ENCODE data around the gene KHDC4. TPM values are rescaled to one million over a fixed set of nuclear protein-coding genes. Genes with fewer than 3 reads are reported as not detected.

The KHDC4 gene
- total RNA-seq, 1 experiment from 2014 or later = 93.3 TPM

DNA sequence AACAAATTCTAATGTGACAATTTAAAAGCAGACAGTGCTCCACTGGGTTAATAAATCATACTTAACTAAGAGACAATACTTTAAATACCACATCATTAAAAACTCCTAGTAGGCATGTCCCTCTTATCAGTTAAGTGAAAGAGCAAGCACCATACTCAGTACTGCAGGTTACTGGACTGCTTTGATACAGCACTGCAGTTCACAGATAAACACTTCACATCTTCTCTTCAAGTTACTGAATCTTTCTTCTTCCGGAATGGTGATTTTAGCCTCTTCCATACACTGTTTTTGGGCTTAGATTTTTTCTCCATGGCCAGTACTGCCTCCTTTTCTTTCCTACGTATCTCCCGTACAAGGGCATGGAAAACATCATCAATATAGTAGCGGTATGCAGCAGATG lies 34.1 kb downstream of the KHDC4 start:
- intact Hi-C loops (cut with micrococcal nuclease; ENCODE audit: unreplicated experiment) = no loop called here
- POLR2A ChIA-PET (ENCODE audit: low non-redundant PET) = no interaction called here
- Histone ChIP-seq H3K27ac (ENCODE audit: low read depth, low read length, poor library complexity, severe bottlenecking) (no peak overlapping the region), H3K9me3 (ENCODE audit: low read depth, low read length, poor library complexity, severe bottlenecking) (no peaks in the 10 kb centered on the region), H3K27me3 (replicated peaks; ENCODE audit: insufficient read depth, low read depth, low read length, poor library complexity) (no peaks in the 10 kb centered on the region), H3K4me3 (ENCODE audit: low read depth, low read length, poor library complexity, severe bottlenecking) (no peak overlapping the region), H3K36me3 (ENCODE audit: insufficient read depth, low read length, poor library complexity, severe bottlenecking) (peaks cover 59% of the 10 kb centered on the region), H3K4me1 (ENCODE audit: insufficient read depth, low read length, poor library complexity, severe bottlenecking) (peaks cover 4% of the 10 kb centered on the region)
- CTCF ChIA-PET = no interaction called here
- no peak for TF ChIP-seq EZH2 (IDR thresholded peaks at IDR 0.05; ENCODE audit: borderline replicate concordance, low read depth, low read length, poor library complexity, severe bottlenecking)
- TF ChIP-seq, protein P1, sequence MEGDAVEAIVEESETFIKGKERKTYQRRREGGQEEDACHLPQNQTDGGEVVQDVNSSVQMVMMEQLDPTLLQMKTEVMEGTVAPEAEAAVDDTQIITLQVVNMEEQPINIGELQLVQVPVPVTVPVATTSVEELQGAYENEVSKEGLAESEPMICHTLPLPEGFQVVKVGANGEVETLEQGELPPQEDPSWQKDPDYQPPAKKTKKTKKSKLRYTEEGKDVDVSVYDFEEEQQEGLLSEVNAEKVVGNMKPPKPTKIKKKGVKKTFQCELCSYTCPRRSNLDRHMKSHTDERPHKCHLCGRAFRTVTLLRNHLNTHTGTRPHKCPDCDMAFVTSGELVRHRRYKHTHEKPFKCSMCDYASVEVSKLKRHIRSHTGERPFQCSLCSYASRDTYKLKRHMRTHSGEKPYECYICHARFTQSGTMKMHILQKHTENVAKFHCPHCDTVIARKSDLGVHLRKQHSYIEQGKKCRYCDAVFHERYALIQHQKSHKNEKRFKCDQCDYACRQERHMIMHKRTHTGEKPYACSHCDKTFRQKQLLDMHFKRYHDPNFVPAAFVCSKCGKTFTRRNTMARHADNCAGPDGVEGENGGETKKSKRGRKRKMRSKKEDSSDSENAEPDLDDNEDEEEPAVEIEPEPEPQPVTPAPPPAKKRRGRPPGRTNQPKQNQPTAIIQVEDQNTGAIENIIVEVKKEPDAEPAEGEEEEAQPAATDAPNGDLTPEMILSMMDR (conservative IDR thresholded peaks at IDR 0.05; ENCODE audit: low read depth, low read length) = no peak
- DNase-seq (ENCODE audit: low spot score) = no peak
- BruUV-seq (replicated peaks) = TSS peak; percentile 16

DNA sequence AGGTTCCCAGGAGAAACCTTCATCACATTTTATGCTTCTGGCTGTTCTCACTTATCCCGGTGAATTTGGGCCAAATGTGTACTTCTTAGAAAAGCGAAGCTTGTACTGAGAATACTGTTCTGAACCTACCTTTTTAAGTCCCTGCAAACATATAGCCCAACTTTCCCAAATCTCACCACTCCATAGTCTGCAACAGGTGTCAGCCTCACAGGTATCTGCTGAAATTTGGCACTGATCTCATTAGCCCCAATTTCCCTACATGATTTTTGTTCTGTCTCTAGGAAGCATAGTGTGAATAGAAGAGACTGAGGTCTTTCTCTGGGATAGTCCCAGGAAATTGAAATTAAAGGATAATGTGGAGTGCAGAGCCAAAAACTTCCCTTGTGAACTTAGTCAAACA lies 34.5 kb downstream of the KHDC4 start:
- CTCF ChIA-PET = no interaction called here
- no TSS peak for BruUV-seq (replicated peaks)

DNA sequence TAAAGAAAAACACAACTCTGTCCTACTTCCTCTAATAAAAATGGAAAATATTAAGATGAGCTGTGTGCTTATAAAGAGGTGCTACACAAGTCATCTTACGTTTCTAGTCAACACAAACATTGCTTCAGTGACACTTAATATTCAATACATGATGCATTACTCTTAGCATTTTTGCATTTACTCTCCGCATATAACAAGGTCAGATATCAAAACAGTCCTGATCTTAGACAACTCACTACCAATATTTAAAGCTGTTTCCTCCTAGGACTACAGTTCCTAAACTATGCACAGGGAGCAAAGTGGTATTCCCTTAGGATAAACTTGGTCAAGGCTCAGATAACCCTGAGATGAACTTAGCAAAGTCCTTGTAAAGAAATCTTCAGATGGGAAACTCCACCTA lies 35.3 kb downstream of the KHDC4 start:
- peak overlapping the region; percentile 53 for H3K27ac ChIP-seq (ENCODE audit: low read depth, low read length, poor library complexity, severe bottlenecking)
- peaks cover 47% of the 10 kb centered on the region for H3K36me3 ChIP-seq (ENCODE audit: insufficient read depth, low read length, poor library complexity, severe bottlenecking)
- no peak for DNase-seq (ENCODE audit: low spot score)
- H3K4me1 ChIP-seq (ENCODE audit: insufficient read depth, low read length, poor library complexity, severe bottlenecking) = peaks cover 7% of the 10 kb centered on the region
- H3K4me3 ChIP-seq (ENCODE audit: low read depth, low read length, poor library complexity, severe bottlenecking) = no peak overlapping the region
- no peaks in the 10 kb centered on the region for H3K27me3 ChIP-seq (replicated peaks; ENCODE audit: insufficient read depth, low read depth, low read length, poor library complexity)
- CTCF ChIA-PET = no interaction called here
- POLR2A ChIA-PET (ENCODE audit: low non-redundant PET) = no interaction called here
- no peak for TF ChIP-seq EZH2 (IDR thresholded peaks at IDR 0.05; ENCODE audit: borderline replicate concordance, low read depth, low read length, poor library complexity, severe bottlenecking)
- TF ChIP-seq, protein P1 (conservative IDR thresholded peaks at IDR 0.05; ENCODE audit: low read depth, low read length) = no peak
- intact Hi-C loops (cut with micrococcal nuclease; ENCODE audit: unreplicated experiment) = no loop called here
- no peaks in the 10 kb centered on the region for H3K9me3 ChIP-seq (ENCODE audit: low read depth, low read length, poor library complexity, severe bottlenecking)
- no TSS peak for BruUV-seq (replicated peaks)

More for the DNA sequence above, 34.5 kb downstream of the KHDC4 start:
- no peak overlapping the region for H3K27ac ChIP-seq (ENCODE audit: low read depth, low read length, poor library complexity, severe bottlenecking)
- TF ChIP-seq, protein P1 (conservative IDR thresholded peaks at IDR 0.05; ENCODE audit: low read depth, low read length) = no peak
- no peak for TF ChIP-seq EZH2 (IDR thresholded peaks at IDR 0.05; ENCODE audit: borderline replicate concordance, low read depth, low read length, poor library complexity, severe bottlenecking)
- intact Hi-C loops (cut with micrococcal nuclease; ENCODE audit: unreplicated experiment) = no loop called here
- peaks cover 4% of the 10 kb centered on the region for H3K4me1 ChIP-seq (ENCODE audit: insufficient read depth, low read length, poor library complexity, severe bottlenecking)
- POLR2A ChIA-PET (ENCODE audit: low non-redundant PET) = no interaction called here
- no peaks in the 10 kb centered on the region for H3K27me3 ChIP-seq (replicated peaks; ENCODE audit: insufficient read depth, low read depth, low read length, poor library complexity)
- no peaks in the 10 kb centered on the region for H3K9me3 ChIP-seq (ENCODE audit: low read depth, low read length, poor library complexity, severe bottlenecking)
- peaks cover 55% of the 10 kb centered on the region for H3K36me3 ChIP-seq (ENCODE audit: insufficient read depth, low read length, poor library complexity, severe bottlenecking)
- DNase-seq (ENCODE audit: low spot score) = no peak
- no peak overlapping the region for H3K4me3 ChIP-seq (ENCODE audit: low read depth, low read length, poor library complexity, severe bottlenecking)
